Calu3 (cell line): ENCODE measurements around the gene BBX. TPM values are rescaled to one million over a fixed set of nuclear protein-coding genes. Genes with fewer than 3 reads are reported as not detected.

Experiments used
- BruUV-seq: library from RNA; stranded (reverse); fragments of 400-500 nt; replicated peaks from 2 replicates; lab custom pipeline; 2021; lab: Mats Ljungman, UMichigan
- CTCF ChIA-PET: fragments of 300-600 bp; sonication (Branson Sonifier 250); formaldehyde crosslinking; loops from one replicate; lab custom pipeline; 2022; ENCODE audit warnings: antibody characterized with exemption; lab: Charles Lee
- DNase-seq: peaks from one replicate; pipeline ENCODE4 v3.0.0; 2022
- H3K27ac Mint-ChIP-seq: one replicate; pipeline ENCODE4 v1.8.0; 2022; ENCODE audit warnings: mixed read lengths; ENCODE audit not compliant: unreplicated experiment
- H3K27me3 Mint-ChIP-seq: one replicate; pipeline ENCODE4 v1.8.0; 2022; ENCODE audit warnings: mixed read lengths; ENCODE audit not compliant: unreplicated experiment
- H3K36me3 Mint-ChIP-seq: one replicate; pipeline ENCODE4 v1.8.0; 2022; ENCODE audit warnings: mild to moderate bottlenecking, moderate library complexity, mixed read lengths; ENCODE audit not compliant: insufficient read depth, unreplicated experiment
- H3K4me1 Mint-ChIP-seq: one replicate; pipeline ENCODE4 v1.8.0; 2022; ENCODE audit warnings: mild to moderate bottlenecking, low read depth, mixed read lengths; ENCODE audit not compliant: unreplicated experiment
- H3K4me3 Mint-ChIP-seq: one replicate; pipeline ENCODE4 v1.8.0; 2022; ENCODE audit warnings: mild to moderate bottlenecking, low read depth, moderate library complexity, mixed read lengths; ENCODE audit not compliant: unreplicated experiment
- H3K9me3 Mint-ChIP-seq: one replicate; pipeline ENCODE4 v1.8.0; 2022; ENCODE audit warnings: low read depth, mixed read lengths; ENCODE audit not compliant: unreplicated experiment
- CTCF ChIP-seq: fragments of 200-600 bp; IDR thresholded peaks from one replicate; pipeline ENCODE4 v1.8.0; 2022; ENCODE audit warnings: antibody characterized with exemption; ENCODE audit not compliant: unreplicated experiment
- intact Hi-C: fragments of 100-400 bp; cut with micrococcal nuclease; formaldehyde crosslinking; loops from one replicate; pipeline ENCODE4 v1.10.0; 2022; ENCODE audit not compliant: unreplicated experiment
- total RNA-seq: library from RNA; stranded (reverse); gene quantifications from 2 replicates; pipeline ENCODE4 v1.2.3, GENCODE V29; 2022

The BBX gene
- total RNA-seq, 1 experiment from 2014 or later = 66.9 TPM

- no peak for DNase-seq
- no TSS peak for BruUV-seq
- no peak overlapping the region for H3K27ac Mint-ChIP-seq
- H3K9me3 Mint-ChIP-seq = peaks cover 3% of the 10 kb centered on the region
- TF ChIP-seq CTCF = no peak
- no peaks in the 10 kb centered on the region for H3K4me1 Mint-ChIP-seq
- CTCF ChIA-PET = no interaction called here
- intact Hi-C loops = no loop called here
- H3K27me3 Mint-ChIP-seq = peaks cover 14% of the 10 kb centered on the region
- no peaks in the 10 kb centered on the region for H3K36me3 Mint-ChIP-seq
- H3K4me3 Mint-ChIP-seq = no peak overlapping the region
Observed at GRCh38 chr3:107825556-107825955, 302.8 kb downstream of the BBX start.

GRCh38 chr3:107826727-107827126 lies 304.0 kb downstream of the BBX start:
- no peaks in the 10 kb centered on the region for H3K4me1 Mint-ChIP-seq
- CTCF ChIA-PET = interaction anchor here (0.6 kb wide), 1 partner anchor 16 kb away, joined by 3 read pairs; no protein-coding TSS in a partner anchor

GRCh38 chr3:107829185-107829584 lies 306.4 kb downstream of the BBX start:
- Mint-ChIP-seq H3K27ac (no peak overlapping the region), H3K36me3 (no peaks in the 10 kb centered on the region), H3K9me3 (no peaks in the 10 kb centered on the region), H3K27me3 (no peaks in the 10 kb centered on the region), H3K4me1 (no peaks in the 10 kb centered on the region), H3K4me3 (no peak overlapping the region)
- no TSS peak for BruUV-seq
- TF ChIP-seq CTCF = no peak
- CTCF ChIA-PET = interaction anchor here (1.0 kb wide), 1 partner anchor 12 kb away, joined by 4 read pairs; no protein-coding TSS in a partner anchor
- no peak for DNase-seq
- intact Hi-C loops = no loop called here

More at GRCh38 chr3:107826727-107827126, 304.0 kb downstream of the BBX start:
- BruUV-seq = no TSS peak
- no peak for TF ChIP-seq CTCF
- H3K9me3 Mint-ChIP-seq = peaks cover 3% of the 10 kb centered on the region
- no peak overlapping the region for H3K27ac Mint-ChIP-seq
- H3K4me3 Mint-ChIP-seq = no peak overlapping the region
- intact Hi-C loops = no loop called here
- H3K27me3 Mint-ChIP-seq = peaks cover 3% of the 10 kb centered on the region
- no peaks in the 10 kb centered on the region for H3K36me3 Mint-ChIP-seq
- DNase-seq = no peak

GRCh38 chr3:107831590-107831989 lies 308.8 kb downstream of the BBX start:
- DNase-seq = no peak
- Mint-ChIP-seq H3K9me3 (no peaks in the 10 kb centered on the region), H3K27me3 (peaks cover 17% of the 10 kb centered on the region), H3K4me3 (no peak overlapping the region), H3K36me3 (no peaks in the 10 kb centered on the region), H3K27ac (no peak overlapping the region), H3K4me1 (no peaks in the 10 kb centered on the region)
- no TSS peak for BruUV-seq
- CTCF ChIA-PET = no interaction called here
- TF ChIP-seq CTCF = no peak
- intact Hi-C loops = no loop called here
